Lower lobe of right lung (tissue), 2 donors: Measurements from ENCODE around the gene EPB41L4B. TPM values are rescaled to one million over a fixed set of nuclear protein-coding genes. Genes with fewer than 3 reads are reported as not detected.

Source experiments
- ATAC-seq, 2 donors: fragments of 200-7000 bp; cut with Tn5 transposase; one replicate each; pipeline ENCODE4 v1.9.1; 2020 to 2022; ENCODE audit warnings: mild to moderate bottlenecking in 2 of 2, moderate library complexity in 2 of 2
- DNase-seq: peaks from one replicate; pipeline ENCODE4 v3.0.0-alpha.2; 2020
- H3K27ac ChIP-seq: fragments of 200-600 bp; one replicate; pipeline ENCODE4 v1.8.0; 2022
- H3K27me3 ChIP-seq: fragments of 200-600 bp; one replicate; pipeline ENCODE4 v1.8.0; 2022; ENCODE audit warnings: low read depth
- H3K36me3 ChIP-seq: fragments of 200-600 bp; one replicate; pipeline ENCODE4 v1.8.0; 2022; ENCODE audit warnings: mild to moderate bottlenecking
- H3K4me1 ChIP-seq: fragments of 200-600 bp; one replicate; pipeline ENCODE4 v1.8.0; 2022
- H3K4me3 ChIP-seq: fragments of 200-600 bp; one replicate; pipeline ENCODE4 v1.8.0; 2022; ENCODE audit warnings: mild to moderate bottlenecking
- H3K9me3 ChIP-seq: fragments of 200-600 bp; one replicate; pipeline ENCODE4 v1.8.0; 2022
- CTCF ChIP-seq: fragments of 200-600 bp; IDR thresholded peaks from one replicate; pipeline ENCODE4 v1.8.0; 2022; ENCODE audit warnings: antibody characterized with exemption, mild to moderate bottlenecking
- intact Hi-C: fragments of 100-400 bp; cut with DNase I; formaldehyde crosslinking; loops from one replicate; pipeline ENCODE4 v1.11.0; 2022
- total RNA-seq: library from RNA; stranded (reverse); fragmentation: NEBNext Ultra II Directional; extraction: Animal tissue kit (Norgen Biotek cat#: 25700); gene quantifications from one replicate; pipeline ENCODE4 v1.2.1, GENCODE V29; 2021
- donor health status: DM: no; HTN: yes; CAD: no; lungs with severe emphysema.

Gene EPB41L4B
- total RNA-seq, 1 donor from 2014 or later: 12.1 TPM

GRCh38 chr9:109190151-109190550 lies 130.7 kb downstream of the EPB41L4B start:
- H3K27me3 ChIP-seq: no peaks in the 10 kb centered on the region
- TF ChIP-seq CTCF: no peak
- no peaks in the 10 kb centered on the region for H3K4me1 ChIP-seq
- no peak overlapping the region for H3K27ac ChIP-seq
- intact Hi-C loops: no loop called here
- H3K9me3 ChIP-seq: no peaks in the 10 kb centered on the region
- DNase-seq: no peak
- no peak for ATAC-seq
- no peak overlapping the region for H3K4me3 ChIP-seq
- no peaks in the 10 kb centered on the region for H3K36me3 ChIP-seq

- Histone ChIP-seq H3K4me3 (no peak overlapping the region), H3K9me3 (no peaks in the 10 kb centered on the region), H3K36me3 (no peaks in the 10 kb centered on the region), H3K27ac (no peak overlapping the region), H3K27me3 (no peaks in the 10 kb centered on the region), H3K4me1 (no peaks in the 10 kb centered on the region)
- no peak for ATAC-seq
- TF ChIP-seq CTCF: no peak
- no peak for DNase-seq
- intact Hi-C loops: no loop called here
Observed at GRCh38 chr9:109186857-109187520, 133.9 kb downstream of the EPB41L4B start.

GRCh38 chr9:109182940-109183798 lies 137.7 kb downstream of the EPB41L4B start:
- TF ChIP-seq CTCF: peak; percentile 24
- H3K4me1 ChIP-seq: no peaks in the 10 kb centered on the region
- H3K27me3 ChIP-seq: no peaks in the 10 kb centered on the region
- DNase-seq (no peak), ATAC-seq (peak; percentile 53 to 61)
- H3K9me3 ChIP-seq: no peaks in the 10 kb centered on the region
- no peak overlapping the region for H3K4me3 ChIP-seq
- no peak overlapping the region for H3K27ac ChIP-seq
- intact Hi-C loops: no loop called here
- no peaks in the 10 kb centered on the region for H3K36me3 ChIP-seq

- Histone ChIP-seq H3K4me1 (no peaks in the 10 kb centered on the region), H3K36me3 (no peaks in the 10 kb centered on the region), H3K9me3 (no peaks in the 10 kb centered on the region), H3K27me3 (no peaks in the 10 kb centered on the region), H3K4me3 (no peak overlapping the region), H3K27ac (no peak overlapping the region)
- DNase-seq: no peak
- no peak for ATAC-seq
- intact Hi-C loops: no loop called here
- TF ChIP-seq CTCF: no peak
Observed at GRCh38 chr9:109182550-109182939, 138.3 kb downstream of the EPB41L4B start.

- DNase-seq (no peak), ATAC-seq (no peak)
- intact Hi-C loops: no loop called here
- no peak for TF ChIP-seq CTCF
- Histone ChIP-seq H3K27ac (no peak overlapping the region), H3K36me3 (no peaks in the 10 kb centered on the region), H3K4me3 (no peak overlapping the region), H3K9me3 (no peaks in the 10 kb centered on the region), H3K4me1 (no peaks in the 10 kb centered on the region), H3K27me3 (no peaks in the 10 kb centered on the region)
Observed at GRCh38 chr9:109181284-109181683, 139.6 kb downstream of the EPB41L4B start.
